Erythroblast (primary cell): ENCODE measurements around the gene TTC28.

ENCODE experiments used
- GATA1 ChIP-seq: IDR thresholded peaks from 2 replicates; pipeline ENCODE4 v1.6.1; 2011; ENCODE audit warnings: low read depth, mild to moderate bottlenecking, control low read depth, low read length, moderate library complexity
- POLR2A ChIP-seq: IDR thresholded peaks from 2 replicates; pipeline ENCODE4 v1.6.1; 2011; ENCODE audit warnings: mild to moderate bottlenecking, low read length

- TF ChIP-seq POLR2A (no peak), GATA1 (no peak)
These were observed 131.2 kb downstream of the TTC28 start for GRCh38 chr22:28548406-28548805.
